ENCODE data around the gene RAB3GAP1. TPM values are rescaled to one million over a fixed set of nuclear protein-coding genes. Genes with fewer than 3 reads are reported as not detected.

The RAB3GAP1 gene
- total RNA-seq, 3 donors from 2014 or later (not counting 1 experiment from before 2014, with no cell fraction given) = 9.6 to 12.6 (median 9.8) TPM

DNA sequence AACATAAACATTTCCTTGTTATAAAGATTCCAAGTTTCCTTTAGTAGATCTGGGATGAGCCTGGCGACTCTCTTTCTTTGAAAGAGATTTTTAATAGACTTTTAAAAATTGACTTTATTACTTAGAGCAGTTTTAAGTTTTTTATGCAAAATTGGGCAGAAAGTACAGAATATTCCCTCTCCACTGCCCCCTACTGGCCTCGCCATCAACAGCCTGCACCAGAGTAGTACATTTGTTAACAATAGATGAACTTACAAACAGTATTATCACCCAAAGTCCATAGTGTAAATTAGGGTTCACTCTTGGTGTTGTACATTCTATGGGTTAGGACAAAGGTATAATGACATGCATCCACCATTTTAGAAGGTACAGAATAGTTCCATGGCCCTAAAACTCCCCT lies 8.7 kb upstream of the RAB3GAP1 start:
- Histone ChIP-seq H3K27ac (ENCODE audit: low read length) (no peak overlapping the region), H3K27me3 (ENCODE audit: control insufficient read depth, insufficient read depth, low read length) (peaks cover 6% of the 10 kb centered on the region), H3K4me1 (ENCODE audit: control insufficient read depth, insufficient read depth, low read length) (no peaks in the 10 kb centered on the region), H3K36me3 (ENCODE audit: control insufficient read depth, insufficient read depth, low read length) (no peaks in the 10 kb centered on the region), H3K4me3 (ENCODE audit: low read length) (no peak overlapping the region), H3K9me3 (ENCODE audit: control insufficient read depth, insufficient read depth, low read length) (no peaks in the 10 kb centered on the region)
- ATAC-seq (peak in 1 of 3 donors; percentile 49), DNase-seq (peak in 1 of 2 donors; percentile 52)
- Mint-ChIP-seq H3K36me3 (no peaks in the 10 kb centered on the region), H3K27me3 (ENCODE audit: low read depth in 2 of 2) (peaks cover 49 to 78% of the 10 kb centered on the region in 2 donors), H3K4me3 (no peak overlapping the region), H3K9me3 (no peaks in the 10 kb centered on the region), H3K4me1 (no peaks in the 10 kb centered on the region), H3K27ac (no peak overlapping the region)
- intact Hi-C loops (cut with micrococcal nuclease) = no loop called here
- peak; percentile 54 for TF ChIP-seq CTCF (IDR thresholded peaks at IDR 0.05)
- WGBS (ENCODE audit: insufficient coverage) = 100% methylated on average over 1 of the region's 2 CpGs

- intact Hi-C loops (cut with micrococcal nuclease) = no loop called here
- no peak for ATAC-seq
- H3K27ac ChIP-seq (ENCODE audit: low read length) = no peak within 1 kb of the TSS
These were observed 4.8 kb upstream of the RAB3GAP1 start, which contains the start of gene MAP3K19 for GRCh38 chr2:135047300-135047699. MAP3K19 (minus strand) TSS chr2:135047447; CDS start chr2:135024647, 22,800 bp downstream.

DNA sequence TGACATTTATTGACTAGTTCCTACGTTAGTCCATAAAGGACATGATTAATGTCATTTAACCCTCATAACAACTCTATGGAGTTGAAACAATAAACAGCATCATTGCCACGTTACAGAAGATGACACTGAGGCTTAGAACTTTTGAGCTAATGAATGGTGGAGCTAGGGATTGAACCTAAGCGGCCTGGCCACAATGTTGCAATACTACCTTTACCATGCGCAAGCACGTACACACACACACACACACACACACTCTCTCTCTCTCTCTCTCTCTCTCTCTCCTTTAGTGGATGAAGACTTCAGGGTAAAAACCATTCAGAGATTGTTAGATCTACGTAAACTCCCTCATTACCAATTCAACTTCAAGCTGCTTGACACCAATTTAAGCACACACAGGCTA lies 4.0 kb upstream of the RAB3GAP1 start:
- DNase-seq = no peak
- Mint-ChIP-seq H3K4me3 (no peak overlapping the region), H3K27ac (no peak overlapping the region), H3K9me3 (no peaks in the 10 kb centered on the region), H3K27me3 (ENCODE audit: low read depth in 2 of 2) (peaks cover 46 to 52% of the 10 kb centered on the region in 2 donors), H3K4me1 (peaks cover 14 to 15% of the 10 kb centered on the region in 2 donors), H3K36me3 (no peaks in the 10 kb centered on the region)
- Histone ChIP-seq H3K4me3 (ENCODE audit: low read length) (no peak overlapping the region), H3K27me3 (ENCODE audit: control insufficient read depth, insufficient read depth, low read length) (peaks cover 8% of the 10 kb centered on the region), H3K27ac (ENCODE audit: low read length) (no peak overlapping the region), H3K36me3 (ENCODE audit: control insufficient read depth, insufficient read depth, low read length) (no peaks in the 10 kb centered on the region), H3K9me3 (ENCODE audit: control insufficient read depth, insufficient read depth, low read length) (no peaks in the 10 kb centered on the region), H3K4me1 (ENCODE audit: control insufficient read depth, insufficient read depth, low read length) (peaks cover 4% of the 10 kb centered on the region)
- TF ChIP-seq CTCF (IDR thresholded peaks at IDR 0.05) = no peak
- WGBS (ENCODE audit: insufficient coverage) = 95% methylated on average over 4 of the region's 6 CpGs
- ATAC-seq = no peak
- intact Hi-C loops (cut with micrococcal nuclease) = no loop called here

More at GRCh38 chr2:135047300-135047699, 4.8 kb upstream of the RAB3GAP1 start, which contains the start of gene MAP3K19:
- no peaks in the 10 kb centered on the region for H3K9me3 Mint-ChIP-seq
- Histone ChIP-seq H3K9me3 (ENCODE audit: control insufficient read depth, insufficient read depth, low read length) (no peaks in the 10 kb centered on the region), H3K4me3 (ENCODE audit: low read length) (no peak within 1 kb of the TSS), H3K4me1 (ENCODE audit: control insufficient read depth, insufficient read depth, low read length) (no peaks in the 10 kb centered on the region), H3K36me3 (ENCODE audit: control insufficient read depth, insufficient read depth, low read length) (no peaks in the 10 kb centered on the region), H3K27me3 (ENCODE audit: control insufficient read depth, insufficient read depth, low read length) (peaks cover 8% of the 10 kb centered on the region)
- DNase-seq = no peak
- H3K4me3 Mint-ChIP-seq = no peak within 1 kb of the TSS
- TF ChIP-seq CTCF (IDR thresholded peaks at IDR 0.05) = no peak
- peaks cover 50 to 60% of the 10 kb centered on the region in 2 donors for H3K27me3 Mint-ChIP-seq (ENCODE audit: low read depth in 2 of 2)
- no peaks in the 10 kb centered on the region for H3K36me3 Mint-ChIP-seq
- no peak within 1 kb of the TSS for H3K27ac Mint-ChIP-seq
- peaks cover 6 to 7% of the 10 kb centered on the region in 2 donors for H3K4me1 Mint-ChIP-seq

- Mint-ChIP-seq H3K4me3 (no peak overlapping the region), H3K27ac (no peak overlapping the region), H3K36me3 (no peaks in the 10 kb centered on the region), H3K9me3 (no peaks in the 10 kb centered on the region), H3K27me3 (ENCODE audit: low read depth in 2 of 2) (peaks cover 49 to 53% of the 10 kb centered on the region in 2 donors), H3K4me1 (peaks cover 20 to 29% of the 10 kb centered on the region in 2 donors)
- H3K4me1 ChIP-seq (ENCODE audit: control insufficient read depth, insufficient read depth, low read length) = peaks cover 7% of the 10 kb centered on the region
- no peaks in the 10 kb centered on the region for H3K9me3 ChIP-seq (ENCODE audit: control insufficient read depth, insufficient read depth, low read length)
- WGBS (ENCODE audit: insufficient coverage) = 89% methylated on average over 3 of the region's 3 CpGs
- peaks cover 14% of the 10 kb centered on the region for H3K27me3 ChIP-seq (ENCODE audit: control insufficient read depth, insufficient read depth, low read length)
- H3K27ac ChIP-seq (ENCODE audit: low read length) = no peak overlapping the region
- no peak overlapping the region for H3K4me3 ChIP-seq (ENCODE audit: low read length)
- H3K36me3 ChIP-seq (ENCODE audit: control insufficient read depth, insufficient read depth, low read length) = no peaks in the 10 kb centered on the region
- no peak for TF ChIP-seq CTCF (IDR thresholded peaks at IDR 0.05)
- ATAC-seq (no peak), DNase-seq (no peak)
- intact Hi-C loops (cut with micrococcal nuclease) = loop anchor here (5.0 kb wide), 1 partner anchor 1077 kb away; no protein-coding TSS in a partner anchor
These were observed 2.0 kb upstream of the RAB3GAP1 start for GRCh38 chr2:135050132-135050531.

Measured in natural killer cell (primary cell).